ENCODE data around the gene BCAP29. TPM values are rescaled to one million over a fixed set of nuclear protein-coding genes. Genes with fewer than 3 reads are reported as not detected.

Gene BCAP29
- total and polyA plus RNA-seq, 2 of the 8 experiments (the other 6 are each of a cell fraction or from before 2014, with no cell fraction given): 6.8 to 18.1 TPM

- TF ChIP-seq TCF12 (IDR thresholded peaks at IDR 0.05; ENCODE audit: low read depth, low read length) (no peak), CTCF (IDR thresholded peaks at IDR 0.05; ENCODE audit: control extremely low read depth in 1 of 3, insufficient read depth in 1 of 3, low read depth in 1 of 3, low read length in 3 of 3) (no peak), YY1 (IDR thresholded peaks at IDR 0.05; ENCODE audit: low read depth, low read length) (no peak), EZH2 (IDR thresholded peaks at IDR 0.05; ENCODE audit: low read depth, low read length, severe bottlenecking) (no peak), HDAC6 (IDR thresholded peaks at IDR 0.05; ENCODE audit: low read depth, low read length) (no peak), MAX (IDR thresholded peaks at IDR 0.05) (no peak)
Measured at GRCh38 chr7:107643938-107644308, 63.9 kb downstream of the BCAP29 start (continued).

Measured in H1 (cell line).